Activated CD4-positive, alpha-beta T cell treated with anti-CD3 and anti-CD28 coated beads for 36 hours (primary cell): Measurements from ENCODE around the gene GAGE12J. TPM values are rescaled to one million over a fixed set of nuclear protein-coding genes. Genes with fewer than 3 reads are reported as not detected.

Source experiments
- total RNA-seq, 2 experiments: library from RNA; stranded (reverse); gene quantifications; one replicate each; pipeline ENCODE4 v1.2.3, GENCODE V29; 2021

GAGE12J gene
- total RNA-seq, 2 experiments from 2014 or later = not detected

Other genes with a start within 250 kb of the GAGE12J start
- gene PRAF2, start 248.0 kb upstream of the GAGE12J start, total RNA-seq = 10 to 100 TPM in 1 of 2 experiments, 1 to 10 TPM in 1; 9.1 to 11.5 TPM
- gene WDR45, start 242.2 kb upstream of the GAGE12J start, total RNA-seq = 10 to 100 TPM; 22.4 to 23.9 TPM
- 10 to 100 TPM; 17.8 to 21.2 TPM for gene GPKOW, start 198.3 kb upstream of the GAGE12J start, total RNA-seq
- gene MAGIX, start 159.3 kb upstream of the GAGE12J start, total RNA-seq = 1 to 10 TPM in 1 of 2 experiments, under 1 TPM in 1; 0.49 to 1.3 TPM
- gene PLP2, start 150.1 kb upstream of the GAGE12J start, total RNA-seq = 100 to 1,000 TPM; 174 to 202 TPM
- gene PRICKLE3, start 135.7 kb upstream of the GAGE12J start, total RNA-seq = 10 to 100 TPM; 22.3 to 23.0 TPM
- 1 to 10 TPM; 7.2 to 8.5 TPM for gene SYP, start 121.8 kb upstream of the GAGE12J start, total RNA-seq
- gene CACNA1F, start 88.7 kb upstream of the GAGE12J start, total RNA-seq = under 1 TPM; 0.65 to 0.87 TPM
- 10 to 100 TPM; 19.8 to 23.8 TPM for gene CCDC22, start 86.6 kb upstream of the GAGE12J start, total RNA-seq
- 10 to 100 TPM; 17.9 to 20.0 TPM for gene FOXP3, start 57.3 kb upstream of the GAGE12J start, total RNA-seq
- 1 to 10 TPM; 4.4 to 4.7 TPM for gene PPP1R3F, start 52.2 kb upstream of the GAGE12J start, total RNA-seq
- not detected for gene GAGE10, start 18.4 kb upstream of the GAGE12J start, total RNA-seq
- not detected for gene GAGE13, start 9.5 kb downstream of the GAGE12J start, total RNA-seq
- gene GAGE12C, start 210.1 kb downstream of the GAGE12J start, total RNA-seq = not detected
- gene GAGE12D, start 219.7 kb downstream of the GAGE12J start, total RNA-seq = not detected
- gene GAGE12E, start 229.3 kb downstream of the GAGE12J start, total RNA-seq = not detected
- gene GAGE12F, start 238.8 kb downstream of the GAGE12J start, total RNA-seq = not detected
- not detected for gene GAGE12G, start 248.4 kb downstream of the GAGE12J start, total RNA-seq